NOMO-1 treated with dmso at 0.1 percent for 144 hours (cell line): ENCODE data around the gene ACTMAP.
"Not testable (repeated sequence)": the region's sequence is repeated elsewhere in the genome, so short reads cannot be mapped to it uniquely, and the experiment has no call there.

Experiments used
- DNase-seq: peaks from one replicate; lab custom pipeline; 2025; ENCODE audit not compliant: unreplicated experiment; lab: John Stamatoyannopoulos, UW

The ACTMAP gene

DNA sequence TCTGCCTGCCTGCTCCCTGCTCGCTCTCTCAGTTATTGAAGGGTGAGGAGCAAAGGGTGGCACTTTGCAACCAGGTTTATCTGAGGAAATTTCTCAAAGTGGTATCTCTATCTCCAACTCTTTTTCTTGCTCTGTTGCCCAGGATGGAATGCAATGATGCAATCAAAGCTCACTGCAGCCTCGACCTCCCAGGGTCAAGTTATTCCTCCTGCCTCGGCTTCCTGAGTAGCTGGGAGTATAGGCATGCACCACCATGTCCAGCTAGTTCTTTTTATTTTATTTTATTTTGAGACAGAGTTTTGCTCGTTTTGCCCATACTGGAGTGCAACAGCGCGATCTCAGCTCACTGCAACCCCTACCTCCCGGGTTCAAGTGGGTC lies 4.9 kb downstream of the ACTMAP start:
- DNase-seq: no peak

DNA sequence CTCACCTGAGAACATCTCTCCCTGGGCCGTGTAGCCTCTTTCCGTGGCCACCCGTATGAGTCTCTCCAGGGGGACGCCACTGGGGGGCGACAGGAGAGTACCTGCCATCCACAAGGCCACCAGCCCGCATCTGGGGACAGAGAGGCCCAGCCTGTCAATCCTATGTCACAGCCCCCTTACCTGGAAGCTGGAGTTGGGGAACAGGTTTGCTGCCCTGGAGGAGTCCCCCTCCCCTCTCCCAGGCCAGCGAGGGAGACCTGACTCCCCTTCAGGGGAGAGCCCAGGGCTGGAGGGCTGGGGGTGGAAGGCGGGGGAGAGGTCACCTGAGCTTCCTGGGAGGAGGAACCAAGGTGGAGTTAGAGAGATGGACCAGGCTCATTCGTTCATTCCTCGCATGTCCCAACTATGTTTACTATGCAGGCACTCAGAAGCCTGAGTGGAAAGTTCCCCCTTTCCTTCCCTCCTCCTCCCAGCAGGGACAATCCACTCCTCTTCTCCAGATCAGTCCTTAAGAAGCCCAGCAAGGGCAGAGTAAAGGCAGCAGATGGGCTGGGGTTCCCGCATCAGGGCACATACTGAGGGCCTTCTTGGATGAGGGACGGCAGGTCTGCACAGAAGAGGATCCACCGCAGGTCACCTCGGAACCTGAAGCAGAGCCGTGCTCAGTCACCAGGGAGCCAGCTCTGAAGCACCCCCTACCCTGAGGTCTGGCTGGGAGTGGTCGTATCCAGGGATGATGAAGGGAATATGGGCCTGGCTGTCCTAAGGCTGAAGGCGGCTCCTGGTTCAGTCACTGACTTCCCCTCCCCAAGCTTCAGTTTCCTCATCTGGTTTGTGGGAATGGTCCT lies 5.5 kb downstream of the ACTMAP start:
- DNase-seq: no peak

DNA sequence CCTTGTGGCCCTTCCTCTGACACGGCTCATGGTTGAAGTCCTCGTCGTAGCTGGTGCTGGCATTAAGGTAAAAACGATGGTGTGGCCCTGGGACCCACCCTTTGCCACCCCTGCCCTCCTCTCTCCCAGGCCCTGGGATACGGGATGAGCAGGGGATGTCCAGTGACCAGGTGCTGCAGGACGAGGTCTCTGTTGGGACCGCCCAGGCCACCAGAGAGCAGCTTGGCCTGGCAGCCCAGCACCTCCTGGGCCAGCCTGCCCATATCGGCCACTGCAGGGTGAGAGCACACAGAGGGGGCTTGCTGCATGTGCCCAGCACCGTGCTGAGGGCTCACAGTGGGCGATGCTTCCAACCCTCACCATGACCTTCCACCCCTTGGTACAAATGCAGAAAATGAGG lies 6.4 kb downstream of the ACTMAP start:
- no peak for DNase-seq

DNA sequence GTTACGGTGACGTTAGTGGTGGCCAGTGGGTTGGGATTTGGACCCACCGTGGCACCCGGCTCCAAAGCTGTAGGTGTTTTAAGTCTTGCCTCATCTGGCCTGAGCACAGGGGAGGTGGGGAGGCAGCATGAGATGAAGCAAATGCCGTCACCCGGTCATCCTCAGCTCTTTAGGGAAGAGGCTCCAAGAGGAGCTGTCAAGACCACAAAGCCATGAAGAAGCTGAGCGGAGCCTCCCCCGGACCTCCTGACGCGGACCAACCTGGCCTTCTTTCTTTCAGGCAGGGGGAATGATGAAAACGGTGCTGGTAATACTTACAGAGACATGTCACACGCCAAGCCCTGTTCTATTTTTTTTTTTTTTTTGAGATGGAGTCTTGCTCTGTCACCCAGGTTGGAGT lies 7.4 kb downstream of the ACTMAP start:
- no peak for DNase-seq

DNA sequence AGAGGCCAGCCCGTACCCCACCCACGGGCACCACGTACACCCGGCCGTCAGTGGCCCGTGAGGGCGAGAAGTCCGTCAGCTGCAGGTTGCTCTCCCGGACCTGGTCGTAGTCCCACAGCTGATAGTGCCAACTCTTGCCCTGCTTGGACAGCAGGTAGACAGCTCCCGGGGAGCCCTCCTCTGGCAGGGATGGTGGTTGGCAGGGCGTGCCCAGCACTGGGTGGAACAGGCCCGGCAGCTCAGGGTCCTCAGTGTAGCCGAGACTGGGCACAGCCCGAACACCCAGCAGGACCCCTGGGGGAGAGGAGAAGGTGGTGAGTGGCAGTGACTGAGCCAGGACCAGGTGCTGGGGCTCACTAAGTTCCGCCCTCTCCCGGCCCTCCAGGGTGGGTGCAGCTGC lies 7.8 kb downstream of the ACTMAP start:
- no peak for DNase-seq

DNA sequence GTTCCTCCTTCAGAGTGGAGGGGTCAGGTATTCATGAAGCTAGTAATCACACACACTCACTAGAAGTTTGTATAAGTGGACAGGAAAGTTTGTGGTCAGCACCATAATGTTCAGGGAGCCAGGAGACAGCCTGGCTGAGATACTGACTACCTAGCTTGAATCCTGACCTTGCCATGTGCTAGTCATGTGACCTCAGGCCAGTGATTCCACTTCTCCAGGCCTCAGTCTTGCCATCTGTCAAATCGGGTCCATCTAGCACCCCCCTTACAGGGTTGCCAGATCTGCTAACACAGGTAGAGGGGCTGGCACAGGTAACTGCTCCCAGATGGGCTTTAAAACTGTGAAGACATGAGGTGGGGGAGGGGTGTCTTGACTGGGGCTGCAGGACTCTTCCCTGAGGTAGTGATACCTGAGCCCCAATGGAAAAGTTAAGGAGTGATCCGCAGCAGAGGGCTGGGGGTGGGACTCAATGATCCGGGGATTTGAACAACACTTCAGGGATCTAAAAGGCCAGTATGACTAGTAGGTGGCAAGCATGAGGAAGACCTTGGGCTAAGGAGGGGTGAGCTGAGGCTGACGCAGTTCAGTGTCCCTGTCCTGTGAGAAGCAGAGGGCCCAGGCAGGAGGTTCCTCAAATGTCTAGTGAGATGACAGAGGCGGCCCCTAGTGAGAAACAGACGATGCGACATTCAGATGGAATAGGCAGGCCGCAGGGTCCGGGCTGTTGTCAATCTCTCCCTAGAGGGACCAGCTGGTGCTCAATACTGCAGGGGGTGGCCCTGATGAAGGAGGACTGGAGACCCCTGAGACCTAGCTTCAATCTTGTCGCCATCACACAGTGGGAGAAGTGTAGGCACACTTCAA lies 8.5 kb downstream of the ACTMAP start:
- no peak for DNase-seq

DNA sequence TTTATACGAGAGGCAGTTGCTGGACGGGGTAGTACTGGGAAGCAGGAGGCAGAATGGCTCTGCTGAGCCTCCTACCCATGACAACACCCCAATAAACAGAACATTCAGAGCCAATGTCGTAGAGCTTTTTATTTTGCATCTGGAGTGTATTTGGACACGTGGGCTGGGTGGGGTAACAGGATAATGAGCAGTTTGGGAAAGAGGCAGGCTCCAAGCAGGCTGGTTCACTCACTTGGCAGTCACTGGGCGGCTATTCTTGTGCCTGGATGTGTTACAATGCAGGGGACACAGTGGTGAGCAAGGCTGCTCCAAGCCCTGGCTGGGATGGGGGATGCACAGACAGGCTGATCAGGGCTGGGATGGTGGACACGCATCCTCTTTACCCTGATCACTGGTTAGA lies 9.5 kb downstream of the ACTMAP start:
- no peak for DNase-seq

DNA sequence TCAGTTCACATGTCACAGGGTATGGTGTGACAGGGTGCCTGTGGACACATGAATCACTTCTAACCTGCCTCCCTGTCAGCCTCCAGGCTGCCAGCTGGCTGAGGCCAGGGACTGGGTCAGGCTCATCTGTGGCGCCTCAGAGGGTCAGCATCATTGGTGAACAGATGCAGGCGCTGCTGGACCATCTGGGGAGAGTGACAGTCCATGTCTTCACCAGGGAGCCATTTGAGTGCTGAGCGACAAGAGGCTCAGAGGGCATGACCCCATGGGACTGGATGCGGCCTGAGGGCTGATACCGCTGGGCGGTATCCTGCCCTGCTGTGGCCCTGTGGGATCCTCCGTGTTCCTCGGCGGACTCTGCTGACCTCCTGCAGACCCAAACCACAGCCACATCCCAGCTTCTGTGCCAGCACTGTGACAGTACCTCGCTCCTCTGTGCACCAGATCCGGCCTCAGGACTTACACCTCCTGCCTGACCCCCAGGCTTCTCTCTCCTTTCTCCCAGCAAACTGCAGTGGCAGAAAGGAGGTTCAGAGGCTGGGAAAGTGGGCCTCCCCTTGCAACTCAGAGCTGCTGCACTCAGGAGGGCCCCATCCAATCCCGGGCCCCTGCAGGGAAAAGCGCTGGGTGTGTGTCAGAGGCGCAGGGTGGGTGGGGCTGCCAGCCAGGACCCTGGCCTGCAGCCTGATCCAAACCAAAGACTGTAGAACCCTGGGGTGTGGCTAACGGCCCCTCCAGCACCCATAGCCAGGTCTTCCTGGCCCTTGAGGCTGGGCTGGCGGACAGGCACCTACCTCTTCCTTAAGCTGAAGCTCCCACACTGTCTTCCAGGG lies 10.2 kb downstream of the ACTMAP start:
- no peak for DNase-seq

DNA sequence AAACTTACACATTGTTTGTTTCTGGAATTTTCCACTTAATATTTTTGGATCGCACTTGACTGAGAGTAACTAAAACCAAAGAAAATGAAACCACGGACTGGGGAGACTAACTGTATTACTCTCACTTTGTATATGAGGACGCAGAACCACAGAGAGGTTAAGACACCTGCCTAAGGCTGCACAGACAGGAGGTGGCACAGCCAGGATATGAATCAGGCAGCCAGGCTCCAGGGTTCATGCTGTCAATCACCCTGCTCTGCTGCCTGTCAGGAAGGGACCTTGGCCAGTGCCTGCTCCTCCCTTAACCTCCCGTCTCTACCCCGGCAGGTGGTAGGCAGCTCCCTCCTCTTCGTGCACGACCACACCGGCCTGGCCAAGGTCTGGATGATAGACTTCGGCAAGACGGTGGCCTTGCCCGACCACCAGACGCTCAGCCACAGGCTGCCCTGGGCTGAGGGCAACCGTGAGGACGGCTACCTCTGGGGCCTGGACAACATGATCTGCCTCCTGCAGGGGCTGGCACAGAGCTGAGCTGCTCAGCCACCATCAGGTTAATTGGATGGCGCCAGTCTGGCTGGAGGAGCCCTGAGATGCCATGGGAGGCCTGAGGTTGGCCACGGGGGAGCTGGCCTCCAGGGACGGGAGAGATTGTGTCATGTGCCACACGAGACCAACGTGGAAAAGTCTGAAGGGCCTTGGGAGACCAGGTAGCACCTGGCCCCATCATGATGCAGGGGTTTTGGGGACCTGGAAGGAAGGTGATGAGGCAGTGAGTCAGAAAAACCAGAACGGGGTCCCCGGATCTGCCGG lies 11.0 kb downstream of the ACTMAP start:
- no peak for DNase-seq

DNA sequence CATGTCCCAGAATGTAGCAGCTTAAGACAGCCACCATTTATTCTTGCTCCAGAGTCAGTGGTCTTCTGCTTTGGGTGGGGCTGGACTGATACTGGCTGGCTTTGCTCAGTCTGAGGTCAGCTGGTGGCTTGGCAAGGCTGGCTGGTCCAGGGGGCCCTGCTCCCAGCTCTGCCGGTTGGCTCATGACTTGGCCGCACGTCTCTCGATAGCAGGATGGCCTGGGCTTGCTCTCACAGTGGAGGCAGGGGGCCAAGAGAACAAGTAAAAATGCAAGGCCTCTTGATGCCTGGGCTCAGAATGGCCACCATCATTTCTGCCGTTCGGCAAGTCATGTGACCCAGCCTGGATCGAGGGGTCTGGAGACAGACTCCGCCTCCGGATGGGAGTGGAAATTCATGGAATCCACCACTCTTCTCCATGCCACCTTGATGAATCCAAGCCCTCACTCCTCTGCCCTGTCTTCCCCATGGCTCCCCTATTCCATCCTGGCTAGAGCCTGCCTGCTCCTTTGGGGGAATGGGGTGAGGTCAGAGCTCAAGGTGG lies 13.1 kb downstream of the ACTMAP start:
- DNase-seq: no peak

DNA sequence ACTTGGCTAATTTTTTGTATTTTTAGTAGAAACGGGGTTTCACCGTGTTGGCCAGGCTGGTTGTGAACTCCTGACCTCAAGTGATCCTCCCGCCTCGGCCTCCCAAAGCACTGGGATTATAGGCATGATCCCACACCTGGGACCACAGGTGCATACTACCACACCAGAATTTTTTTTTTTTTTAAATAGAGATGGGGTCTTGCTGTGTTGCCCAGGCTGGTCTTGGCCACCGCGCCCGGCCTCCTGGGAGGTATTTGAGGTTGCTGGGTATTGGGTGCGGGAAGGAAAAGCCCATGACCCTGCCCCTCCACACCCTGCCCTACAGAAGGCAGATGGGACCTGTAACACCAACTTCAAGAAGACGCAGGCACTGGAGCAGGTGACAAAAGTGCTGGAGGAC lies 13.6 kb downstream of the ACTMAP start:
- DNase-seq: no peak

DNA sequence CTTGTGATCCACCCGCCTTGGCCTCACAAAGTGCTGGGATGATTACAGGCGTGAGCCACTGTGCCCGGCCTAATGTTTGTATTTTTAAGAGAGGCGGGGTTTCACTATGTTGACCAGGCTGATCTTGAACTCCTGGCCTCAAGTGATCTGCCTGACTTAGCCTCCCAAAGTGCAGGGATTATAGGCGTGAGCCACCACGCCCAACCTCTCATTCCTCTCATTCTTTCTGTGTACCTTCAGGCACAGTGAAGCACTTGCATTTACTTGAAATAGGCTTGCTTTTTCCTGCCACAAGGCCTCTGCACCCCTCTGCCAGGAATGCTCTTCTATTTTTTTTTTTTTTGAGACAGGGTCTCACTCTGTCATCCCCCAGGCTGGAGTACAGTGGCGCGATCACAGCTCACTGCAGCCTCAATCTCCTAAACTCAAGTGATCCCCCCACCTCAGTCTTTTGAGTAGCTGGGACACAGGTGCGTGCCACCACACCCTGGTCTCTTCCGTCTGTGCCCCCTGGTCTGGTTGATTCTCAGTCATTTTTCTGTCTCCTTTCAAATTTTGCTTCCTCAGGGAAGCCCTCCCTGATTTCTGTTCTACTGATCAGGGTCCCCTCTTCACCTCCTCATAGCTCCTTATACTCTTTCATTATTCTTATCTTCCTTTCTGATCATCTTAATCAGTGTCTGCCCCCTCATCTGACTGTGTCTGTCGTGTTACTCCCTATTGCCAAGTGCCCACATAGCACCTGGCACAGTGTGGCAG lies 15.1 kb downstream of the ACTMAP start:
- no peak for DNase-seq

DNA sequence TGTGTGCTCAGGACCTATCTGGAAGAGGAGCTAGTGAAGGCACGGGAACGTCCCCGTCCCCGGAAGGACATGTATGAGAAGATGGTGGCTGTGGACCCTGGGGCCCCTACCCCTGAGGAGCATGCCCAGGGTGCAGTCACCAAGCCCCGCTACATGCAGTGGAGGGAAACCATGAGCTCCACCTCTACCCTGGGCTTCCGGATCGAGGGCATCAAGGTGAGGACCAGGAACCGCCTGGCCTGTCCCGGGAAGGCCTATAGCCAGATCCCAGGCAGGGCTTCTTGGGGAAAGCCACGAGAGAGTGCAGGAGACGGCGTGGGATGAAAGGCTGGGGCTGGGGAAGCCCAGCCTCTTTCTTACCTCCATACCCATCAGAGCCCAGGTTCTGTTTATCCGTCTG lies 17.1 kb downstream of the ACTMAP start:
- DNase-seq: no peak

DNA sequence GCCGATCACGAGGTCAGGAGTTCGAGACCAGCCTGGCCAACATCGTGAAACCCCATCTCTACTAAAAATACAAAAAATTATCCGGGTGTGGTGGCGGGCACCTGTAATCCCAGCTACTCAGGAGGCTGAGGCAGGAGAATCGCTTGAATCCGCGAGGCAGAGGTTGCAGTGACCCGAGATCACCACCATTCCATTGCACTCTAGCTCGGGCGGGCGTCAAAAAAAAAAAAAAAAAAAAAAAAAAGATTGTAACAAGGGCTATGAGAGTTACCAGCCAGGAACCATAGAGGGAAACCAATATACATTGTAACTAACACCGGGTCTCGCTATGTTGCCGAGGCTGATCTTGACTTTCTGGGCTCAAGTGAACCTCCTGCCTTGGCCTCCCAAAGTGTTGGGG lies 18.0 kb downstream of the ACTMAP start:
- DNase-seq: not testable (repeated sequence)

DNA sequence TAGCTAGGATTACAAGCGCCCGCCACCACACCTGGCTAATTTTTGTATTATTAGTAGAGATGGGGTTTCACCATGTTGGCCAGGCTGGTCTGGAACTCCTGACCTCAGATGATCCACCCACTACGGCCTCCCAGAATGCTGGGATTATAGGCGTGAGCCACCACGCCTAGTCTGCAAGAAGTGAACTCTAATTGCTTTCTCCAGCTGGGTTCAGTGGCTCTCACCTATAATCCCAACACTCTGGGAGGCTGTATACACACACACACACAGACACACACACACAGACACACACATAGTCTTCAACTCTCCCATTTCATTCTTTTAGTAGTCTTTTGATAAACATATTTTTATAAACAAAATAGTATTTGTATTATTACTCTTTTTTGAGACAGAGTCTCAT lies 20.2 kb downstream of the ACTMAP start:
- DNase-seq: not testable (repeated sequence)

DNA sequence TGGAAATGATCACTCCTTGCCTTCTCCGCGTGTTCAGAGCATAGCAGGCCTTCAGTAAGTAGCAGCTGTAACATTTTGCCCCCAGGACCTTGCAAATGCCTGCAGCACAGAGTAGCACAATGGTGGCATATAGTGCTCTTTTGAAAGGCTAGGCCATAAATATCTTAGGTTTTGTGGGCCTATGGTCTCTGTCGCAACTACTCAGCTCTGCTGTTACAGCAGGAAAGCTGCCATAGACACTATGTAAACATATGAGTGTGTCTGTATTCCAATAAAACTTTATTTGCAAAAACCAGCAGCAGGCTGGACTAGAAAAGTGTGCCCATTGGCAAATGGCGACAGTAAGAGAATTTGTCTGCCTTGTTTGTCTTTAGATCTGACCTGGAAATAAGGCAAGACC lies 24.0 kb downstream of the ACTMAP start:
- DNase-seq: no peak

DNA sequence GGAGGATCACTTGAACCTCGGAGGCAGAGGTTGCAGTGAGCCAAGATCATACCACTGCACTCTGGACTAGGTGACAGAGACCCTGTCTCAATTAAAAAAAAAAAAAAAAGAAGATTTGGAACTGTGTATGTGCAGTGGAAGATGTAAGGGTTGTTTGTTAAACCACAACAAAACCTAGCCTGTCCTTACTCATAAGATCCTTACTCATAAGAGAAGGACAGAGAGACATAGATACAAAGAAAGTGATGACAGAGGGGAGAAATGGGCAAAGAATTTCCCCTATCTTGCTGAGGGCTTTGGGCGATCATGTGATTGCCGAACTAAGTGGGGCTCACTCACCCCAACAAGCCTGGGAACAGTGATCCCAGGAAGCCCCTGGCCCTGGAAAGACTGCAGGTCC lies 25.4 kb downstream of the ACTMAP start:
- DNase-seq: no peak

DNA sequence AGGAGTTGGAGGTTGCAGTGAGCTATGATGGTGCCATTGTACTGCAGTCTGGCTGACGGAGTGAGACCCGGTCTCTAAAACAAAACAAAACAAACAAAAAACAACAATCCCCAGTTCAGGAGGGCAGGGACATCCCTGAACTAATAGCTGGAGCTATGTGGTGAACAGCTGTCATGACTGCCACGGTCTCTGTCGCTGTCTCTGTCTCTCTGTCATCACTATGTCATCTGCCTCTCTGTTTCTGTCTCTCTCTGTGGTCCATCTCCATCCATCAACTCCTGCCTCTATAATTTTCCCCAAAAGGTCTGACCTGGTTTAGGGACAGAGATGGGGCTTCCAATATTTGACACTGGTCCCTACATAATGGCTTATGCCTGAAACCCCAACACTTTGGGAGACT lies 26.0 kb downstream of the ACTMAP start:
- DNase-seq: no peak

DNA sequence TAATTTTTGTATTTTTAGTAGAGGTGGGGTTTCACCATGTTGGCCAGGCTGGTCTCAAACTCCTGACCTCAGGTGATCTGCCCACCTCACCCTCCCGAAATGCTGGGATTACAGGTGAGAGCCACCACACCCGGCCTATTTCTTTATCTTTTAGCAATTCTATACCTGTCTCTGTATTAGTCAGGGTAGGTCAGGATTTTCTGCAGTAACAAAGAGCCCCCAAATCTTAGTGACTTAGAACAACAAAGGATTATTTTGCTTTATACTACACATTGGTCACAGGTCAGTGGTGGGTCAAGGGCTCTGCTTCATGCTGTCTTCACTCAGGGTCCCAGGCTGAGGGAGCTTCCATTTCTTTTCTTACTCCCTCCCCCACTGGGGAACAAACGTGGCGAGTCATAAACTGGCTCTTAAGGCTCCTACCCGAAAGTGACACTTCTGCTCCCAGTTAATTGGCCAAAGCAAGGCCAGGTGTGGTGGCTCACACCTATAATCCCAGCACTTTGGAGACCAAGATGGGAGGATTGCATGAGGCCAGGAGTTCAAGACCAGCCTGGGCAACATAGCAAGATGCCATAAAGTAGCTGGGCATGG lies 26.5 kb downstream of the ACTMAP start:
- DNase-seq: no peak
